Loucy (cell line): ENCODE results near the gene TGFBR3.

Source experiments
- CTCF ChIP-seq: fragments of 200-600 bp; sonication (generic); conservative IDR thresholded peaks from 2 replicates; pipeline ENCODE4 v1.5.1; 2014; ENCODE audit warnings: mild to moderate bottlenecking, antibody characterized with exemption, low read length
- EZH2phosphoT487 ChIP-seq: fragments of 200-600 bp; IDR thresholded peaks from 2 replicates; pipeline ENCODE4 v1.6.1; 2018; ENCODE audit warnings: antibody characterized with exemption, mild to moderate bottlenecking, moderate library complexity, borderline replicate concordance

GRCh38 chr1:91866425-91866824, 19.5 kb downstream of the TGFBR3 start:
- no peak for TF ChIP-seq CTCF
- no peak for TF ChIP-seq EZH2phosphoT487
